Activated T-cell treated with anti-CD3 and anti-CD28 coated beads for 24 hours (primary cell): ENCODE results near the gene IL17RC.
"Not testable (repeated sequence)": the region's sequence is repeated elsewhere in the genome, so short reads cannot be mapped to it uniquely, and the experiment has no call there.

ENCODE experiments used
- DNase-seq: peaks from one replicate; pipeline ENCODE4 v3.0.0-alpha.2; 2020; ENCODE audit warnings: low read depth

Gene IL17RC

DNA sequence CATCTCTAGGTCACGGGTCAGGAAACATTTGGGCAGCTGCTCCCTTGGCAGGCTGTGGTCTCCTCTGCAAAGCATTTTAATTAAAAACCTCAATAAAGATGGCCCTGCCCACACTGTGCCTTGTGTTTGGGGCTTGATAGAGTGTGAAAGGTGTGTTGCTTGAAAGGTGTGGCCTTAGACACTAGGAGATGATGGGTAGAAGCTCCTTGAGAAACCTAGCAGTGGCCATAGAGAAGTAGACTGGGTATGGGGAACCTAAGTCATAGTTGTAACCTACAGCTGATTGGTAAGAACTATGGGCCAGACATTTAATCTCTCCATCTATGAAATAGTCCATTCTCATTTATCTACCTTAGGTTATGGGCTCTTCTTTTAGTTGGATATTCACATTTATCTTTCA is 23.2 kb upstream of the IL17RC start:
- no peak for DNase-seq

DNA sequence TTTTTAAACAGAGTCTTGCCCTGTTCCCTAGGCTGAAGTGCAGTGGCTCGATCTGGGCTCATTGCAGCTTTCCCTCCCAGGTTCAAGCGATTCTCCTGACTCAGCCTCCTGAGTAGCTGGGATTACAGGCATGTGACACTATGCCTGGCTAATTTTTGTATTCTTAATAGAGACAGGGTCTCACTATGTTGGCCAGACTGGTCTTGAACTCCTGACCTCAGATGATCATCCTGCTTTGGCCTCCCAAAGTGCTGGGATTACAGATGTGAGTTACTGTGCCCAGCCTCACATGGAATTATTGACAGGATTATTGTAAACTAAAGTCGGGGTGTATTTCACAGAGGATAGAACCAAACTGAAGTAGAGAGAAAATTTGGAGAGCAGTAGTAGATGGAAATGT is 21.2 kb upstream of the IL17RC start:
- not testable (repeated sequence) for DNase-seq

DNA sequence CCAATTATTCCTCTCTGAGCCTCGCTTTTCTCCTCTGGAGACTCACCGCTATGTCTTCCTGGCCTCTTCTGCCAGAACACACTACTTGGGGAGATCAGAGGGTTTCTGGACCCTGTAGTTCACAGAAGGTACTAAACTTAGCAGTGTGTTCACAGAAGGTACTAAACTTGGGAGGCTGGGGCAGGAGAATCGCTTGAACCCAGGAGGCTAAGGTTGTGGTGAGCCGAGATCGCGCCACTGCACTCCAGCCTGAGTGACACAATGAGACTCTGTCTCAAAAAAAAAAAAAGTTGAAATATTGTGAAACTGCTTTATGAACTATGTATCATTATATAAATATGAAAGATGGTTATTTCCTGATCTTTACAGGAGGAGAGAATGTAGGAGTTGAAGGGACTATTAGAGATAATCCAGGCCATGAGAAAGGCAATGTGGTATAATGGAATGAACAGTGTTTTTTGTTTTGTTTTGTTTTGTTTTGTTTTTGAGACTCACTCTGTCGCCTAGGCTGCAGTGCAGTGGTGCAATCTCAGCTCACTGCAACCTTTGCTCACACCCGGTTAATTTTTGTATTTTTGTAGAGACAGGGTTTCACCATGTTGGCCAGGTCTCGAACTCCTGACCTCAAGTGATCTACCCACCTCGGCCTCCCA is 20.0 kb upstream of the IL17RC start:
- not testable (repeated sequence) for DNase-seq

- no peak for DNase-seq
These were observed 19.2 kb upstream of the IL17RC start for GRCh38 chr3:9897408-9898372.

- DNase-seq = no peak
These were observed 18.2 kb upstream of the IL17RC start for GRCh38 chr3:9898467-9899241.

GRCh38 chr3:9899289-9899791 is 17.6 kb upstream of the IL17RC start:
- no peak for DNase-seq

DNA sequence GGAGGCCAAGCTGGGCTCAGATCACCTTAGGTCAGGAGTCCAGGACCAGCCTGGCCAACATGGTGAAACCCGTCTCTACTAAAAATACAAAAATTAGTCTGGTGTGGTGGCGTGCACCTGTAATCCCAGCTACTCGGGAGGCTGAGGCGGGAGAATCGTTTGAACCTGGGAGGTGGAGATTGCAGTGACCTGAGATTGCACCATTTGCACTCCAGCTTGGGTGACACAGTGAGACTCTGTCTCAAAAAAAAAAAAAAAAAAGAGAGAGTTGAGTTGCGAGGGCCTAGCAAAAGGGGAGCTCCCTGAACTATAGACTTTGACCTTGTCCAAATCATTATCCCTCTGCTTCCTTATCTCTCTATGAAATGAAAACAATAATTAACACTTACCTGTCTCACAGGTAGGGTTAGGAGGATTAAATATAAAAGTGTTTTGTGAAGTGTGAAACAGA is 15.9 kb upstream of the IL17RC start:
- not testable (repeated sequence) for DNase-seq

- no peak for DNase-seq
These were observed 14.9 kb upstream of the IL17RC start for GRCh38 chr3:9901967-9902366.

DNA sequence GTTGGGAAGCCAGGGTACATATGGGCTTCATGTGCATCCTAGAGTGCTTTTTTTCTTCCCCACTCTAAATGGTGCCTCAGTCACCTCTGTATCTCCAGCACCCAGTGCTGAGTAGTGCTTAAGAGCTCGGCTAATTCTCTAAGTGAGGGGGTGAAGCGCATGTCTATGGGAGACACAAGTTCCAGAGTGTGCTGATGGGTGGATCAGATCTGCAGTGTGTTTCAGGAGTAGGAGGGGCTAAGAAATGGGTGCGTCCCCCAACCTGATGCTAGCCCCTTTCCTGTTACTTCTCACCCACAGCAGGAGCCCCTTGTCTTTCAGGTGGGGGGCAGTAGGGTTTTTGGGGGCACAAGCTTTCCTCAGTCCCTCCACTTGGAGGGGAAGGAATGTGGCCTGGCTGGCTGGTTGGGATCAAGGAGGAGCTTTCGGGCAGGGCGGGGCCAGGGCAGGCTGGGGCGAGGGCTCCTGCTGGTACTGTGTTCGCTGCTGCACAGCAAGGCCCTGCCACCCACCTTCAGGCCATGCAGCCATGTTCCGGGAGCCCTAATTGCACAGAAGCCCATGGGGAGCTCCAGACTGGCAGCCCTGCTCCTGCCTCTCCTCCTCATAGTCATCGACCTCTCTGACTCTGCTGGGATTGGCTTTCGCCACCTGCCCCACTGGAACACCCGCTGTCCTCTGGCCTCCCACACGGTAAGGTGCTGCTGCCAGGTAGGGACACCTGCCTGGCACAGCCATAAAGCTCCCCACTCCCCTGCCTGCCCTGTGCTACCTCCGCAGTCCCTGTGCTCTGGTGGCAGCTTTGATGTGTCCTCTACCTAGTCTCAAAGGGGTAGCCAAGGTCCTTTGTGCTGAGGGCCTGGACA is 14.3 kb upstream of the IL17RC start, which contains the start of gene IL17RE:
TSS of gene IL17RE (plus strand) at position 477 of the 866 bp plus-strand sequence. CDS start at position 562, 85 bp downstream.
- DNase-seq = no peak

GRCh38 chr3:9903238-9903624 is 13.7 kb upstream of the IL17RC start:
- DNase-seq = no peak

GRCh38 chr3:9903904-9904303 is 13.0 kb upstream of the IL17RC start:
- no peak for DNase-seq

DNA sequence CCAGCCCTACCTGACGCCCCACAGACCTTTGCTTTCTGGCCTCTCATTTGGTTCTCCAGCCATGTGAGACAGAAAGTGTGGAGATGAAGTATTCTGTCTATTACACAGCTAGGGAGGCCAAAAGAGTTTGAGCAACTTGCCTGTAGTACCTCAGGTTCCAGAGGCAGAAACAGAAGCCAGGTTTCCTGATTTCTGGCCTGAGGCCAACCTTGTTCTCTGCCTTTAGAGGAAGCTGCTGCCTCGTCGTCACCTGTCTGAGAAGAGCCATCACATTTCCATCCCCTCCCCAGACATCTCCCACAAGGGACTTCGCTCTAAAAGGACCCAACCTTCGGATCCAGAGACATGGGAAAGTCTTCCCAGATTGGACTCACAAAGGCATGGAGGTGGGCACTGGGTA is 10.4 kb upstream of the IL17RC start:
- no peak for DNase-seq

DNA sequence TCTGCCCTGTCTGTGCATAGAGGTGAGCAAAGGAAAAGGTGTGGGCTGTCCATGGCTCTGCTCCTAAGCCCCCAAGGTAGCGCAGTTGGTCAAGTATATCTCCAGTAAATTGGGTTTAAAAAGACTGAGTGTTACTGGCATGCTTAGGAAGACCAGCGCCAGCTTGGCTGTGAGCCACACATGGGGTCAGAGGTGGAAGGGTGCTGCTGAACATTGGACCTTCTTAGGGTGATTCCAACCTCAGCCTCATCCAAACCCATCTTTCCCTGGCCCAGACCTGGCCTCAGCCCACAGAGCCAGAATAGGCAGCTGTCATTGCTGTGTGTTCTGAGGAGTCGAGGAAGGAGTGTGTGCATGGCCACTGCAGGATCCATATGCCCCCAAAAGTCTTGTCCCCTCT is 8.6 kb upstream of the IL17RC start:
- DNase-seq = no peak

DNA sequence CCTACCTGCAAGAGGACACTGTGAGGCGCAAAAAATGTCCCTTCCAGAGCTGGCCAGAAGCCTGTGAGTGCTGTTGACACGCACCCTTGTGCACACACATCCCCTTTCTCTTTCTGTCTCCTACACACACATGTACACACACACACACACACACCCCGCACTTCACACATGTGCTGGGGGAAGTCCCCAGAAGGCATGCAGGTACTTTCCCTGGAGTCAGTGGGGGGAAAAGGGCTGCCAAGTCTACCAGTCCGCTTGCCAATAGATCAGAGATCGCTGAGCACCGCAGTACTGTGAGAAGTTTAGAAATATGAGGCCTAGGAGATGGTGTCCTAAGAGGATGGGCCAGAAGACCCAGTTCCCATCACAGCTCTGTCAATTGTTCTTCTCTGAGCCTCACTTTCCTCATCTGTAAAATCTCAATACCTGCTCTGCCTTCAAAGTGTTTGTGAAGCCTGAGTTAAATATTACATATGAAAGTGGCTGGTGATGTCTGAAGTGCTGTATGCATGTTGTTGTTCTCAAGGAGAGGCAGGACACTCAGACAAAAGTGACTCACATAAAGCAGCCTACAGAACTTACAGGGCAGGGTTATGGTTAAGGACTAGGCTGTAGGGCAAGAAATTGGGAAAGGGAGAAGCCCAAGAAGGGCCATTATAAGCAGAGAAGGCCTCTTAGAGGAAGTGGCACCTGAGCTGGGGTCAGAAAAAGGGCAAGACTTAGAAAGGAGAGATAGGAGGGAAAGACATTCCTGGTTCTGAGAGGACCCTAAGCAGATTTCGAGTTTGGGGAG is 7.5 kb upstream of the IL17RC start:
- DNase-seq = no peak

- no peak for DNase-seq
These were observed 5.0 kb upstream of the IL17RC start for GRCh38 chr3:9911863-9912262.

GRCh38 chr3:9912294-9912935 is 4.5 kb upstream of the IL17RC start:
- DNase-seq = peak; percentile 21

DNA sequence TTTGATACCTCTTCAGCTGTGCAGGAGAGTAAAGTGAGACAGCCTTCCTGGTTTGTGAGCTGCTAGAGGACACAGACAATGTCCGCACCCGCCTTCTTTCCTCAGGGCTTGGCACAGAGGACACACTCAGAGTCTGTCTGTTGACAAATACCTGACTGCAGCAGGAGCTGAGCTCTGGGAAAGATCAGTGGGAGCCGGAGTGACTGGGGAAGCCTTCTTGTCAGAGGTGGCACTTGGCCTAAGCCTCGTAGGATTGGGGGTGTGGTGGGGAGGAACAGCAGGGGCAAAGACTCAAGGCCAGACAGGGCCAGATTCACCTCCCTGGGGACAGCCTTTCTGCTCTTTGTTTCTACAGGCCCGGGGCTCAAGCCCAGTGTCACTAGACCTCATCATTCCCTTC is 3.3 kb upstream of the IL17RC start:
- no peak for DNase-seq

- DNase-seq = no peak
These were observed 2.9 kb upstream of the IL17RC start for GRCh38 chr3:9914011-9914410.

- no peak for DNase-seq
These were observed 2.2 kb upstream of the IL17RC start for GRCh38 chr3:9914559-9915253.
